ENCODE measurements around the gene CSTPP1.
"Not testable (repeated sequence)": the region's sequence is repeated elsewhere in the genome, so short reads cannot be mapped to it uniquely, and the experiment has no call there.

The CSTPP1 gene

DNA sequence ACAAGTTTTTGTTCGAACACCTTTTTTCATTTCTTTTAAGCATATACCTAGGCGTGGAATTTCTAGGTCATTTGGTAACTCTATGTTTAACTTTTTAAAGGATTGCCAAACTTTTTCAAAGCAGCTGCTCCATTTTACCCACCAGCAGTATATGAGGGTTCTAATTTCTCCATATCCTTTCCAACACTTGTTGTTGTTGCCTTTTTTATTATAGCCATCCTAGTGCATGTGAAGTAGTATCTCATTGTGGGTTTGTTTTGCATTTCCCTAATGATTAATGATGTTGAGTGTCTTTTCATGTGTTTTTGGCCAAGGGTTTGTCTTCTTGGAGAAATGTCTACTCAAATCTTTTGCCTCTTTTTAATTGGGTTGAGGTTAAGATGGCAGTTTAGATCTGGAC, 24.5 kb downstream of the CSTPP1 start:
- DNase-seq, result no peak

DNA sequence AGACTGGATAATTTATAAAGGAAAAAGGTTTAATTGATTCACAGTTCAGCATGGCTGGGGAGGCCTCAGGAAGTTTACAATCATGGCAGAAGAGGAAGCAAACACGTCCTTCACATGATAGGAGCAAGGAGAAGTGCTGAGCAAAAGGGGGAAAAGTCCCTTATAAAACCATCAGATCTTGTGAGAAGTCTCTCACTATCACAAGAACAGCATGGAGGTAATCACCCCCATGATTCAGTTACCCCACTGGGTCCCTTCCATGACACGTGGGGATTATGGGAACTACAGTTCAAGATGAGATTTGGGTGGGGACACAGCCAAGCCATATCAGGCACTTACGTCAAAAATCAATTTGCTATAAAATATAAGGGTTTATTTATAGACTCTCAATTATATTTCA, 25.3 kb downstream of the CSTPP1 start:
- not testable (repeated sequence) for DNase-seq

DNA sequence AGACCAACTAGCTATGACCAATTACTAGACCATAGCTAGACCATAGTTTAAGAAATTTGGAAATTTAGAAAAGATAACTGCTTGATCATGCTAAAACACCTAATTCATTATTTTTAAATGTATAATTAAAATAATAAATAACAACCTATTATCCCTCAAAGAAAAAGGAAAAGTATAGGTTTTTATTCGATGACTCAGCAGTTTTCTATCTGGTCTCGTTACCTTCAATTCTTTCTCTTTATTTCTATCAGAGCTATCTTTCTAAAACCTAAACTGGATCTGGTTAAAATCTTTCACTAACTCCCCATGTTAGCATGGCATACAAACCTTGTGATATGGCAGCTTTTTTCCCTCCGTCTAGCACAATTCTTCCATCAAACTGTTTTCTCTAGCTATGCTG, 27.3 kb downstream of the CSTPP1 start:
- no peak for DNase-seq

DNA sequence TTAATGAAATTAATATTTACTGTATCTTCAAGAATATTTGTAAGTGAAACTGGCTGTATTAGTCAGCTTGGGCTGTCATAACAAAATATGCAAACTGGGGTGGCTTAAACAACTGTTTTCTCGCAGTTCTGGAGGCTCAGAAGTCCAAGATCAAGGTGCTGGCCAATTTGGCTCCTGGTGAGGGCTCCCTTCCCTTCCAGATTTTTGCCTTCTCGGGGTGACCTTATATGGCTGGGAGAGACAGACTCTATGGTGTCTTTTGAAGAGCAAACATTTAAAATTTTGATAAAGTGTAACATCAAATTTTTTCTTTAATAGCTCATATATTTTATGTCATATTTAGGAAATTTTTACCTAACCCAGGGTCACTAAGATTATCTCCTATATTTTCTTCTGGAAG, 30.2 kb downstream of the CSTPP1 start:
- DNase-seq, result no peak

DNA sequence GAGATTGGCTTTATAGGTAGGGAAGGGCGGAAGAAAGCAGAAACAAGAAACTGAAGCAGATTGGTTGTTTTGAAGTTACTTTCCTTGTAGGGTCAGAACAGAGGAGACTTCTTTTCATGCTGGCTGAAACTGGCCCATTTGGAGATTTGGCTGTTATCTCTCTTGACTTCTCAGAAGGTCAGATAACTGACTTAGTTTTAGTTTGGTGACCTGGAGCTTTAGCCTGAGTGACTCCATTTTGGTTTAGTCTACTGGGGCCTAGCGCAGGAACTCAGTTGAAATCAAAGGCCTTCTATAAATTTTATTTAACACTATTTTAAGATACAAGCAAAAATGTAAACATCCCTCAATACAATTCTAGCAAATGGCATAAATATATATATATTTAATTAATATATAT, 31.4 kb downstream of the CSTPP1 start:
- no peak for DNase-seq

DNA sequence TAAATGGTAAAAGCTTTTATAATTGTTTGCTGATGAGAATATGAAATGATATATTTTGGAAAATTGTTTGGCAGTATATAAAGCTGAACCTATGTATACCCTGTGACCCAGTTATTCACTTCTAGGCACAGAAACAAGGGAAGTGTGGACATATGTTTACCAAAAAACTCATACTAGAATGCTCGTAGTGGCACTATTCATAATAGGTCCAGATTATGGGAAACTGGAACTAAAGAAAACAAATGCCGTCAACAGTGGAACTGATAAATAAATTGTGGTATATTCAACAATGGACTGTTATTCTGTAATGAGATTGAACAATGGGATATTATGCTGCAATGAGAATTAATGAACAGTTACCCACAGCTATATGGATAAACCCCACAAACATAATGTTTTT, 32.8 kb downstream of the CSTPP1 start:
- DNase-seq, result no peak

DNA sequence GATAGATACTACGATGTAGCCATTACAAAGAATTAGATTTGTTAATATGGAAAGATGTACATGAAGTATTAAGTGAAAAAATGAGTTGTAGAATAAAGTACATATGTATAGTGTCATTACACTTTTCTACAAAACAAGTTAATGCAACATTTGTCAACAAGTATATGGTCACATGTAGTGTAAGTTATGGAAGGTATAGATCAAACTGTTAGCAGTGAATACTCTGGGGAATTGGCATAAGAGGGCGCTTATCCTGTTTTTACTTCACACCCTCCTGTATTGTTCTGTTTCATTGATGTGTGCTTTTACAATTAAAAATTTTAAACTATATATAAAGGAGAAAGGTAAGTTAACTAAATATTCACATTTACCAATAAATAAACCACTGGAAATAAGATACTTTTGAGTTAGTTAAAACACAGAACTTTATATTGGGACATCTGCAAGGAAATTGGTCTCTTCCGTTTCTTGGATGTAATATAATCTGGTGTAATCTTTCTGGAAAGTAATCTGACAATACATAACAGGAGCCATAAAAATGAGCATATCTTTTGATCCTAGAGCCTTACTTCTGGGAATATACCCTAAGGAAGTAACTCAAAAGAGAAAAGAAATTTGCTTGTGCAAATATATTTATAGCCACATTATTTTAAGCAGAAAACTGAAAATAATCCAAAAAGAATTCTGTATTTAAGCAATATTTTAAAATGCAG, 34.5 kb downstream of the CSTPP1 start:
- no peak for DNase-seq

DNA sequence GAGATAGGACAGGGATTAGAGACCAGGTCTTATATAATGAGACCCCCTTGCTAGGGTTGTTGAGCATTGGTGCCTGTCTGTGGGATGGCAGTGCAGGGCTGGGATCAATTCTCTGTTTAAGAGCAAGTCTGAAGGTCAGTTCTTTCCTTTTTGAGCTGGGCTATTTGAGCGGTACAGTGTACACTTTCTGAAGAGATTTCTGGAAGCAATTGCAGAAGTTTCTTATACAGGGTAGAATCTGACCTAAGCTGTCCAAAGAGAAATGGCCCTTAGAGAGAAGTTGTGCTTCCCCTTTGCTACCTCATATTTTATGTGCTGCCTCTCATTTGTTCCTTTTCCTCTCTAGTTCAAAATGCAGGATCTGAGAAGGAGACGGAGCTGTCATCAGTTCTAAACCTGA, 35.8 kb downstream of the CSTPP1 start:
- DNase-seq, result no peak

DNA sequence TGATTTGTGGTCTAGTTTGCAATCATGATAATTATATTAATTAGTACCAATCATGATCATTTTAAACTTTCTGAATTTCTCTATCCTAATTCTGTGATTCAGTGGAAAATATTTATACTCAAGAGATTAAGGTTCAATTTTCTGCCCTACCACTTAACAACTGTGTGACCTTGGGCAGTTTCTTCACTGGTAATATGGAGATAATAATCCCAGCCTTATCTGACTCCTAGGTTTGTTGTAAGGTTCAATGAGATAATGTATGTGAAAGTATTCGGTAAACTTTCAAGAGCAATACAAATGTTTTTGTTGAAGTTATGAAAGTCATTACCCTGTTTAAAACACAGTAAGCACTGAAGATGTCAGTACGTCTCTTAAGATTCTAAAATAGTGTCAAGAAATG, 36.3 kb downstream of the CSTPP1 start:
- no peak for DNase-seq

DNA sequence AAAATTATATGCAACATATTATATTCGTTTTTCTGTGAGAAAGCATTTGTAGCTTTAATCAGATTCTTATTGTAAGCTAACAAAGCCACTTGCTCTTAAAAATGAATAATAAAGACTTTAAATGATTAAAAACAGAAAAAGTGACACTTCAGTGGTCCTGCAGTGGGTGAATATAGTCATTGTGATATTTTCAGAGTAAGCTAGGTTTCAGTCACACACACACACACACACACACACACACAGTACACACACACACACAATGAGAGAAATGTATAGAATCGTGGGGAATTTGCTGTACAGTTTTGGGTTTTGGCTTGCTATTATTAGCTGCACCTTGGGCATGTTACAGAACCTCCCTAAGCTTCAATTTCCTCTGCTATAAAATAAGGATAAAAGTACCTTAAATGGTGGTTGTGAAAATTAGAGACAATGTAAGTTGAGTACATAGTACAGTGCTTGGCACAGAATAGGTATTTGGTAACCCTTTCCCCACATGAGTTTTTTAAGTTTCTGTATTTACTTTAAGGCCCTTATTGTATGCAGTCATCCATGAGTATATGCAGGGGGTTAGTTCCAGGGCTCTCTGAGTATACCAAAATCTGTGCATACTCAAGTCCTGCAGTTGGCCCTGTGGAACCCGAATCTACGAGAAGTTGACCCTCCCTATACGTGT, 39.8 kb downstream of the CSTPP1 start:
- DNase-seq, result no peak

DNA sequence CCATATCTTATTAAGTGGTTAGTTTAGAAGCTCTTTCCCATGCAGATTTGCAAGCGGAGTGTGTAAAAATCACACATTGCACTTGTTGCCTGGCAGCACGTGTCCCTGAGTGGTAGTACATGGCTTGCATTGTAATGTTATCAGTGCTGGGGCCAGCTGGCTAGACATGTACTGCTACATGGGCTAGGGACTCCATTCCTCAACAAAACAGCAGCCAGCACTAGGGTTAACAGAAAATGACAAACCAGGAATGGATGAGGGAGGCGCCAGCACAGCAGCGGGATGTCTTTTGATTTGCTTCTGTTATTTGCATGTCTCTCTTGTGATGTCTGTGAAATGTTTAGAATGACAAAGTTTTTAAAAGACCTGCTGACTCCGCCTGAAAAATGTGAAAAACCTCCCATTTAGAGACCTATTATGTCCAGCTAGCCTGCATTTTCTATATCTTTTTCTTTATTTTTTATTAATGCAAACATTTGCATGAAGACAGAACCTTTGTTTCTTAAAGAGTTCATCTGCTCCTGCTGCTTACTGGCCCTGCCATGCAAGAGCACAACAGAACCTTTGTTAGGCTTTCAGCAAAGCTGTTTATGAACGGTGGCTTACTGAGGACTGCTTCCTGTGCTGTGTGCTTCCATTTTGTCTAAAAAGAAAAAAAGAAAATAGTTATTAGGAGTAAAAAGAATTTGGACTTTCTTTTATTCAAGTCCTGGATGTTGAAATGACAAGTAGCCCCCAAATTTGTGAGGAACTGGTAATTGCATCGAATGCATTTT, 40.7 kb downstream of the CSTPP1 start:
- DNase-seq, result no peak

DNA sequence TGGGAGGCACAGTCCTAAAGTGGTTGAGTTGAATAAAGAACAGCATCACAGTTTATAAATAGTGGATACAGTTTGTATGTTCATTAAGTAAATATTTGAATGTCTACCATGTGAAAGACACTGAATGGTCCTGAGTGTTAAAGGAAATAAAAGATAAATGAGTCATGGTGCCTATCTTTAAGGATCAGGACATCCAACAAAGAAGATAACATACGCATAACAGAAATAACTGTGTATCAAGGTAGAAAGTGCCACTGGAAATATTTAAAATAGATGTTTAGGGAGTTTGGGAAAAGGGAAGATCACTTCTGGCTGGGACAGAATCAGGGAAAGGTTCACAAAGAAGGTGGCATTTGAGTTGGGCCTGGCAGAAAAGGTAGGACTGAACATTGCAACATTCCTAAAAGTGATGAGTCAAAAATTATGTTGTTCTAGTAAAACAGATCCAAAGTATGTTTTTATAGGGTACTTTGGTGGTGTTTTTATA, 41.5 kb downstream of the CSTPP1 start:
- DNase-seq, result no peak

DNA sequence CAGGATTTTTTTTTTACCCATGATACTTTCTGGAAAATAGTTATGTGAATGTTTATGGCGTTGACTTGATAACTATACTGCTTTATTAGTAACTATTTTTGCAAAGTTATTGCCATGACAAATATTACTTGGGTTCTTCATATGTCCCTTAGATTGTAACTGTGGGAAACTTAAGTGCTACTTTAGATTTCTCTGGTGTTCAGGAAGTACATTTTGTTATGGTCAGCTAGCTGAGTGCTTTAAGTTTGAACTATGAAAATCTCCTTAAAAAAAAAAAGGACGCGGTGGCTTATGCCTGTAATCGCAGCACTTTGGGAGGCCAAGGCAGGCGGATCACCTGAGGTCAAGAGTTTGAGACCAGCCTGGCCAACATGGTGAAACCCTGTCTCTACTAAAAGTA, 42.8 kb downstream of the CSTPP1 start:
- no peak for DNase-seq

DNA sequence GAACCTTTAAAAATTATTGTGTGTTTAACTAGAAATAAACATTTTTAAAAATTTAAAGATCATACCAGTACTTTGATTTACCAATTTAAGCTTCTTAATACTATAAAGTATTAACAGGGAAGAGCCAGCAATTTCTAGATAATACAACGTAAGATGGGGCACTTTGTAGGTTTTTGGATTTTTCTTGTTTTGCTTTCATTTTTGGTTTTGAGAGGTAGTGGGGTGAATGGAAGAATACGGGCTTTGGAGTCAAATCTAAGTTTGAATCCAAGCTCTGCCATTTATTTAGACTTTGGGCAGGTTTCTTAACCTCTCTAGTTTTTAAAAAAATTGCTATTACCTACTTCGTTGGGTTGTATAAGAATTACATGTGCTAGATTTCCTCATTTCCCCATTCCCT, 44.9 kb downstream of the CSTPP1 start:
- no peak for DNase-seq

DNA sequence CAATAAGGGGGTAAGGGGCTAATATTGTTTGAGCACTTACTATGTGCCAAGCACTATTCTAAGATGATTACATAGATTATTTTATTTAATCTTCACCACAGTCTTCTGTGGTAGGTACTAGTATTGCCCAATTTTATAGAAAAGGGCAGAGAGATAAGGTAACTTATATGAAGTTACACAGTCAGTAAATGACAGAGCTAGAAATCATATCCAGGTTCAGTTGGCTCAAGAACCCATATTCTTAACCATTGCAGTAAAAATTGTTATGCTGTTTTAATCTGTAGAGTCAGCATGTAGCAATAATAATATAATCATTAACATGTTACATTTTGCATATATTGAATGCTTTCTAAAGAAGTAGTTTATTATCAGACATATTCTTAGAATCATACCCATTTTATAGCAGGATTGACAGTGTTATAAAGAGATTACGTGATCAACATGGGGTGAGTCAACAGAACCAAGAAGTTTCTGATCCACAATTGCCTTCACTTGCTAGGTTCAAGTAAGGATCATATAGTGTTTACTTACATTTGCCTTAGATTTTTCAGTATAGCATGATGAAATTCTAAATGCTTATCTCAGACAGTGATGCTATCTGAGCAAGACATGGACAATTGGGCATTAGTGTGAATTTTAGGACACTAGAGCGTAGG, 46.4 kb downstream of the CSTPP1 start:
- no peak for DNase-seq

DNA sequence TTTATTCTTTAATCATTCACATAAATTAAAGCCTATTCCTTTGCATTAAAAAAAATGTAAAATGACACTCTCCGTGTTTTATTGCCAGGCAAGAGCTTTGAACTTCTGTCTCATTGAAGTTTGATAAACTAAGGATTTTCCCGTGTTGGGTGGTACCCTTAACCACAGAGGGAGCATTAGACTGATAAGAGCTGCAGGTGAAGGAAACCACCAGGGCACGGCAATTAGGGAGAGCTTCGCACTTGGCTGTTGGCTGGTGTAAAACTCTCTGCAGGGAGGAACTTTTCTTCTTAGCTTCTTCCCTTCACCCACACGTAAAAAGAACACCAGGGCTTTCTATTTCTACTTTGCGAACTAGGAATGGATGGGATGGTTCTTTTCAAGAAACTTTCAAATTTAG, 47.0 kb downstream of the CSTPP1 start:
- DNase-seq, result no peak

DNA sequence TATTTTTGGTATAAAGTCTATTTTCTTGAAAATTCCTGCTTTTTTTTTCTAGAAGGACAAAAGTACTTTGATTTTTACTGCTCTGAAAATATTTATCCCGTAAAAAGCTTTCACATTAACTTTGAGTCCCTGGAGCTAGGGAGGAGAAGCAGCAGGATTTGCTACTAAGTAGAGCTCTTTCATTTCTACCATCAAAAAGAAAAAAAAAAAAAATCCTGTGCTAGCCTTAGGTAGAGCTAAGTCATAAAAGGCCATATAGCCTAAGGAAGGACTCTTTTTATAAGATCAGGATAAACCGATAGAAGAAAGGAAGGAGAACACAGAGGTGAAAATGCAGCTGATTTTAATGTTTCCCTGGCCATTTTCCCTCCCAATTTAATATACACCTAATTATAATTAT, 48.0 kb downstream of the CSTPP1 start:
- DNase-seq, result no peak

DNA sequence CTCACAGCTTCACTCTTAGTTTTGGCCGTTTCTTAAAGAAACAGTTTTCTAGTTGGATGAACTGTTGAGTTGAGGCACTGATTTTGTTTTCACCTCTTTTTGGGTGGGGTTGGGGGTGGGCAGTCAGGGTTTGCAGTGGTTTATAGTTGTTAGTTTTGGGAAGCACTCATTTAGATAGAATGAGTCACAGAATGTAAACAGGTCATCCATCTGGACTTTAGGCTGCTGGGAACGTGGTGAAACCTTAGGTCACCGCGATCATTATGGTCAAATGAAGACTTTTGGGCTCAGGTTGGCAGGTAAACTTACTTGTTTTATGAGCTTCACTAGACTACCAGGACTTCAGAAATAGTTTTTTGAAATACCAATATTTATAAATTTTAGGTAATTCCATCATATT, 48.4 kb downstream of the CSTPP1 start:
- no peak for DNase-seq

DNA sequence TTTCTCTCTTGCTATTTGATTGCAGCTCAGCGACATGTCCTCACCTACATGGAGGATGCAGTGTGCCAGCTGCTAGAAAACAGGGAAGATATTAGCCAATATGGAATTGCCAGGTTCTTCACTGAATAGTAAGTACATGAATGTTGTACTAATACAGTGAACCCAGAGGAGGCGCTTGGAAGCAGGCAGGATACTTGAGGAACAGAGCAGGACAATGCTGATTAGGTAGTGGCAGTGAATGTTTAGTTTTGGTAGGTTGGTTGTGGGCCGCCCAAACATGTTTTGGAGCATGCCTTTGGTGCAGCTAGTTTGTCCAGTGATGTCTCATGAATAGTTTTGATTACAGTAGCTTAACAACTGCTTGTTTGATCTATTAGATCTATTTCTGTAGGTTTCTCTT, 50.6 kb downstream of the CSTPP1 start:
- no peak for DNase-seq

DNA sequence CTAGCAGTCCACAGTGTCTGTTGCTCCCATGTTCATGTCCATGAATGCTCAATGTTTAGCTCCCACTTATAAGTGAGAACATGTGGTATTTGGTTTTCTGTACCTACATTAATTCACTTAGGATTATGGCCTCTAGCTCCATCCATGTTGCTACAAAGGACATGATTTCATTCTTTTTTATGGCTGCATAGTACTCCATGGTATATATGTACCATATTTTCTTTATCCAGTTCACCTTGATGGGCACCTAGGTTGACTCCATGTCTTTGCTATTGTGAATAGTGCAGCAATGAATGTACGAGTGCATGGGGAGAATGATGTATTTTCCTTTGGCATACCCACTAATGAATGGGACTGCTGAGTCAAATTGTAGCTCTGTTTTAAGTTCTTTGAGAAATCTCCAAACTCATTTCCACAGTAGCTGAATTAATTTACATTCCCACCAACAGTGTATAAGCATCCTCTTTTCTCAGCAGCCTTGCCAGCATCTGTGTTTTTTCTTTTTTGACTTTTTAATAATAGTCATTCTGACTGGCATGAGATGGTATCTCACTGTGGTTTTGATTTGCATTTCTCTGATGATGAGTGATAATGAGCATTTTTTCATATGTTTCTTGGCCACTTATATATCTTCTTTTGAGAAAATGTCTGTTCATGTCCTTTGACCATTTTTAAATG, 53.4 kb downstream of the CSTPP1 start:
- DNase-seq, result not testable (repeated sequence)

DNA sequence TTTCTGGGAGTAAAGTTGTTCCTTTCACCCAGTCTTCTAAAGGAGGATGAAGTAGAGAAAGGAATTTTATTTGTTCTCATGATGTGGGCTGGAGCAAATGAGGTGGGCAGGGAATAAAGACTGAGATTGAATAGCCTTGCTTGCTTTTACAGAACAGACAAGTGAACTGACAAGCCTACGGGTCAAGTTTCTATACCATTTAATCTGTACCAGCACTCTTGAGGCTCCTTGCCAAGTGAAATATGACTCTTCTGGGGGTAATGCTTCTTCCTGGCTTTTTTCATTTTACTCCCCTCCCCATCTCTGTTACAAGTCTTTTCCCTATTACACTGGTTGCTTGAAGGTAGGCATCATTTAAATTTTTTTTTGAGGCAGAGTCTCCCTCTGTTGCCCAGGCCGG, 54.8 kb downstream of the CSTPP1 start:
- no peak for DNase-seq

DNA sequence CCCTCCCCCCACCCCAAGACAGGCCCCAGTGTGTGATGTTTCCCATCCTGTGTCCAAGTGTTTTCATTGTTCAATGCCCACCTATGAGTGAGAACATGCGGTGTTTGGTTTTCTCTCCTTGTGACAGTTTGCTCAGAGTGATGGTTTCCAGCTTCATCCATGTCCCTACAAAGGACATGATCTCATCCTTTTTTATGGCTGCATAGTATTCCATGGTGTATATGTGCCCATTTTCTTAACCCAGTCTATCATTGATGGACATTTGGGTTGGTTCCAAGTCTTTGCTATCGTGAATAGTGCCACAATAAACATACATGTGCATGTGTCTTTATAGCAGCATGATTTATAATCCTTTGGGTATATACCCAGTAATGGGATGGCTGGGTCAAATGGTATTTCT, 55.8 kb downstream of the CSTPP1 start:
- not testable (repeated sequence) for DNase-seq

DNA sequence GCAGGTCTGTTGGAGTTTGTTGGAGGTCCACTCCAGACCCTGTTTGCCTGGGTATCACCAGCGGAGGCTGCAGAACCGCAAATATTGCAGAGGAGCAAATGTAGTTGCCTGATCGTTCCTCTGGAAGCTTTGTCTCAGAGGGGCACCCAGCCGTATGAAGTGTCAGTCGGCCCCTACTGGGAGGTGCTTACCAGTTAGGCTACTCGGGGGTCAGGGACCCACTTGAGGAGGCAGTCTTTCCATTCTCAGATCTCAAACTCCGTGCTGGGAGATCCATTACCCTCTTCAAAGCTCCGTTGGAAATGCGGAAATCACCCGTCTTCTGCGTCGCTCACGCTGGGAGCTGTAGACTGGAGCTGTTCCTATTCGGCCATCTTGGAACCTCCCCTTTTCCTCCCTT, 61.2 kb downstream of the CSTPP1 start:
- DNase-seq, result not testable (repeated sequence)
